Type B pancreatic cell (in vitro differentiated cells): ENCODE data around the gene GPI. TPM values are rescaled to one million over a fixed set of nuclear protein-coding genes. Genes with fewer than 3 reads are reported as not detected.
A peak's percentile ranks its signal among the peaks of the same experiment; 100 is the strongest.

Experiments
- DNase-seq: peaks from one replicate; pipeline ENCODE4 v3.0.0; 2021; ENCODE audit warnings: mixed read lengths; ENCODE audit not compliant: unreplicated experiment; ENCODE audit errors: extremely low spot score
- H3K27ac Mint-ChIP-seq: 2 replicates; pipeline ENCODE4 v1.8.0; 2021; ENCODE audit warnings: mild to moderate bottlenecking, mixed read lengths
- H3K27me3 Mint-ChIP-seq: 2 replicates; pipeline ENCODE4 v1.8.0; 2021; ENCODE audit warnings: mixed read lengths
- H3K36me3 Mint-ChIP-seq: 2 replicates; pipeline ENCODE4 v1.8.0; 2021; ENCODE audit warnings: mixed read lengths
- H3K4me1 Mint-ChIP-seq: one replicate; pipeline ENCODE4 v1.8.0; 2021; ENCODE audit warnings: mixed read lengths; ENCODE audit not compliant: unreplicated experiment
- H3K4me3 Mint-ChIP-seq: 2 replicates; pipeline ENCODE4 v1.8.0; 2021; ENCODE audit warnings: mild to moderate bottlenecking, mixed read lengths
- H3K9me3 Mint-ChIP-seq: 2 replicates; pipeline ENCODE4 v1.8.0; 2021; ENCODE audit warnings: mixed read lengths
- total RNA-seq: library from RNA; stranded (reverse); gene quantifications from 2 replicates; pipeline ENCODE4 v1.2.1, GENCODE V29; 2021; ENCODE audit warnings: low replicate concordance
- TF ChIP-seq, protein P1 (sequence below): fragments of 200-600 bp; sonication (generic); conservative IDR thresholded peaks from 2 replicates; pipeline ENCODE4 v1.5.0; 2021; ENCODE audit warnings: antibody characterized with exemption, mild to moderate bottlenecking

Gene GPI
- total RNA-seq, 1 donor from 2014 or later, result 241 TPM

DNA sequence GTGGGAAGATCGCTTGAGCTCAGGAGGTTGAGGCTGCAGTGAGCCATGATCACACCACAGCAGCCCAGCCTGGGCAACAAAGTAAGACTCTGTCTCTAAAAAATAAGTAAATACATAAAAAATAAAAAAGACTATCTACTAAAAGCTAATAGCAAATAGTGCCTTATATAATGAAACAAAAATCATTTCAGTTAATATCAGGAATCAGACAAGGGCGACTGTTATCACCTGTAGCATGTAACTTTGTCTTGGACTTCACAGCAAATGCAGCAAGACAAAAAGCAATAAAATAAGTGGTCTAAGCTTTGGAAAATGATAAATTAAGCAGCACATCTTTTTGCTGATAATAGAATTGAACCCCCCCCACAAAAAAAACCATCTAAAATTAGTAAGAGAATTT, 21.2 kb upstream of the GPI start:
- TF ChIP-seq, protein P1, sequence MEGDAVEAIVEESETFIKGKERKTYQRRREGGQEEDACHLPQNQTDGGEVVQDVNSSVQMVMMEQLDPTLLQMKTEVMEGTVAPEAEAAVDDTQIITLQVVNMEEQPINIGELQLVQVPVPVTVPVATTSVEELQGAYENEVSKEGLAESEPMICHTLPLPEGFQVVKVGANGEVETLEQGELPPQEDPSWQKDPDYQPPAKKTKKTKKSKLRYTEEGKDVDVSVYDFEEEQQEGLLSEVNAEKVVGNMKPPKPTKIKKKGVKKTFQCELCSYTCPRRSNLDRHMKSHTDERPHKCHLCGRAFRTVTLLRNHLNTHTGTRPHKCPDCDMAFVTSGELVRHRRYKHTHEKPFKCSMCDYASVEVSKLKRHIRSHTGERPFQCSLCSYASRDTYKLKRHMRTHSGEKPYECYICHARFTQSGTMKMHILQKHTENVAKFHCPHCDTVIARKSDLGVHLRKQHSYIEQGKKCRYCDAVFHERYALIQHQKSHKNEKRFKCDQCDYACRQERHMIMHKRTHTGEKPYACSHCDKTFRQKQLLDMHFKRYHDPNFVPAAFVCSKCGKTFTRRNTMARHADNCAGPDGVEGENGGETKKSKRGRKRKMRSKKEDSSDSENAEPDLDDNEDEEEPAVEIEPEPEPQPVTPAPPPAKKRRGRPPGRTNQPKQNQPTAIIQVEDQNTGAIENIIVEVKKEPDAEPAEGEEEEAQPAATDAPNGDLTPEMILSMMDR, result no peak
- Mint-ChIP-seq H3K9me3 (no peaks in the 10 kb centered on the region), H3K4me3 (no peak overlapping the region), H3K27ac (no peak overlapping the region), H3K36me3 (peaks cover 28% of the 10 kb centered on the region), H3K4me1 (no peaks in the 10 kb centered on the region), H3K27me3 (no peaks in the 10 kb centered on the region)
- no peak for DNase-seq

GRCh38 chr19:34345947-34346351, 19.0 kb upstream of the GPI start:
- Mint-ChIP-seq H3K27ac (no peak overlapping the region), H3K4me1 (no peaks in the 10 kb centered on the region), H3K9me3 (no peaks in the 10 kb centered on the region), H3K4me3 (no peak overlapping the region), H3K27me3 (no peaks in the 10 kb centered on the region), H3K36me3 (peaks cover 31% of the 10 kb centered on the region)
- no peak for DNase-seq
- TF ChIP-seq, protein P1, result peak; percentile 85

GRCh38 chr19:34347561-34348165, 17.3 kb upstream of the GPI start:
- Mint-ChIP-seq H3K4me3 (no peak overlapping the region), H3K27me3 (no peaks in the 10 kb centered on the region)

DNA sequence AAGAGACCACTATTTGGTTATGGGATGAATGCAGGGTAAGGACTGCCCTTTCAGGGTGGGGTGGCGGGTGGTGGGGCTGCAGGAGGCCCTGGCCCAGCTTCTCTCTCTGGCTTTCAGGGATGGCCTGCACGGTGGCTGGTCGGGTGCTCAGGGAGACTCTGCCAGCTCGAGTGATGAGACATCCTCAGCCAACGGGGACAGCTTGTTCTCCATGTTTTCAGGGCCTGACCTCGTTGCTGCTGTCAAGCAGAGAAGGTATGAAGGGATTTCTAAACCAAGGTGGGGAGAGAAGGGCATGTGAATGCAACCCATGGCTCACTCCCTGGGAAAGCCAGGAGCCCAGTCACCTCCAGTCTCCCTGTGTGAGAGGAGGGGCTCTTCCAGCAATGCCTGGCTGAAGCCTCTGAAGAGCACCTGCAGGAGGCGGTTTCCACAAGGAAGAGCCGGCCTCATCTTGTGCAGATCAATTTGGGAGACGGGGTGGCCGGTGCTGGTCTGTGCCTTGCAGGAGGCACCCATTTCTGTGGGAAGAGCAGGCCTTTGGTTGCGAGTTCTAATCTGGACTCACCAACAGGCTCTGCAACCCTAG, 16.0 kb upstream of the GPI start:
- no peaks in the 10 kb centered on the region for H3K4me1 Mint-ChIP-seq
- no peaks in the 10 kb centered on the region for H3K27me3 Mint-ChIP-seq
- H3K27ac Mint-ChIP-seq, result no peak overlapping the region
- DNase-seq, result no peak
- TF ChIP-seq, protein P1, result no peak
- H3K9me3 Mint-ChIP-seq, result no peaks in the 10 kb centered on the region
- peaks cover 16% of the 10 kb centered on the region for H3K36me3 Mint-ChIP-seq
- no peak overlapping the region for H3K4me3 Mint-ChIP-seq

More at GRCh38 chr19:34347561-34348165, 17.3 kb upstream of the GPI start:
- DNase-seq, result no peak
- H3K9me3 Mint-ChIP-seq, result no peaks in the 10 kb centered on the region
- TF ChIP-seq, protein P1, result no peak
- H3K27ac Mint-ChIP-seq, result no peak overlapping the region
- H3K4me1 Mint-ChIP-seq, result no peaks in the 10 kb centered on the region
- peaks cover 20% of the 10 kb centered on the region for H3K36me3 Mint-ChIP-seq

- no peak overlapping the region for H3K27ac Mint-ChIP-seq
- no peaks in the 10 kb centered on the region for H3K4me1 Mint-ChIP-seq
- no peaks in the 10 kb centered on the region for H3K27me3 Mint-ChIP-seq
- H3K9me3 Mint-ChIP-seq, result no peaks in the 10 kb centered on the region
- H3K4me3 Mint-ChIP-seq, result no peak overlapping the region
- H3K36me3 Mint-ChIP-seq, result peaks cover 20% of the 10 kb centered on the region
- TF ChIP-seq, protein P1, result no peak
- DNase-seq, result no peak
These were observed 14.8 kb upstream of the GPI start for GRCh38 chr19:34350161-34350561.
